Erythroblast (primary cell): ENCODE measurements around the gene TSC2.
A peak's percentile ranks its signal among the peaks of the same experiment; 100 is the strongest.
"Not testable (repeated sequence)": the region's sequence is repeated elsewhere in the genome, so short reads cannot be mapped to it uniquely, and the experiment has no call there.

Experiments used
- DNase-seq, 2 experiments: peaks; one replicate each; lab custom pipeline; 2025; lab: John Stamatoyannopoulos, UW
- POLR2A ChIP-seq: IDR thresholded peaks from 2 replicates; pipeline ENCODE4 v1.6.1; 2011; ENCODE audit warnings: mild to moderate bottlenecking, low read length

The TSC2 gene

DNA sequence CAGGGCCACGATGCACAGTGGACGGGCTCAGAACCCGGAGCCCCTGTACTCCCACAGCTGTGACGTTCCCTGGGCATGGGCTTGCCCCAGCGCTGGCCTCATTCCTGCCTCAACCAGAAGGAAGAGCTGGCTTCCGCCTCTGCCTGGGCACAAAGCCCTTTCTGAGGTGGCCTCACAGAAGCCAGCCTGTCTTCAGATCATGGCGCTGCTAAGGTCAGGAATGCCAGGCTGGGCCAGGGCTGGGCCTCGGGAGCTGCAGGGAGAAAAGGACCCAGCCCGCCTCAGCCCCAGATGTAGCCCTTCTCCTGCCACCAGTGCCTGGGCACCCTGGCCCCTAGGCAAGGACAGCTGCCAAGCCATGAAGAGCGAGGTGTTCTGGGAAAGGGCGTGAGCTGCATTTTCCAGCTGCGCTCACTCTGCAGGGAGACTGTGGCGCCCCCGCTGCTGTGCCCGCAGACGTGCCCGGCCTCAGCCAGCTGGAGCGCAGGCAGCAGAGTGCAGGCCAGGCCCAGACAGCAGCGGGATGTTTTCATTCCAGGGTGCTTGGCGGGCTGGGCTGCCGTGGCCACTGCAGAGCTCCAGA is 78.5 kb downstream of the TSC2 start:
- DNase-seq, result not testable (repeated sequence)

DNA sequence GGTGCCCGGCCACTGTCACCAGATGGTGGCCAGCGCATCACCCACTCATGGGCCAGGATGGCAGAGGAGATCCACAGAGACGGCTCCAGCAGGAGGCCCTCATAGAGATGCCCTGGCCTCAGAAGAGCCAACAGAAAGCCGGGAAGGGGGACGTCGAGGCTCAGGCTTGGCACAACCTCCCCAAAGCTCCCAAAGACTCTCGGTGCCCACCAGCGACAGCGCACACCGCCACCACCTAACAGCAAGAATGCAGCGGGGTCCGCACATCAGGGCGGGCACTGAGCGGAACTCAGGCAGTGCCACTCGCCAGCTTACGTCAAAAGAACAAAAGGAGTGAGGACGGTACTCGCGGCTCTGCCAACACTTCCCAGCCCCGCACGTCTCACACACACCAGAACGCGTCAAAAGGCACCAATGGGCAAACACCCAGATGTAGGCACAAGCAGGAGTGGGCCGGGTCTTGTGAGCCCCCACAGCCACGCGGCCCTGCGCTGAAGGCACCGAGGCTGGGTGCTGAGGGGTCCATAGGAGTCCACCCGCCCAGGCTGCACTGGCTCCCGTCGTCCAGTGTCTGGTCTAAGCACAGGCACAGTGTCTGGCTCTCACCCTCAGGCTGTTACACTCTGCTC is 79.3 kb downstream of the TSC2 start:
- not testable (repeated sequence) for DNase-seq

DNA sequence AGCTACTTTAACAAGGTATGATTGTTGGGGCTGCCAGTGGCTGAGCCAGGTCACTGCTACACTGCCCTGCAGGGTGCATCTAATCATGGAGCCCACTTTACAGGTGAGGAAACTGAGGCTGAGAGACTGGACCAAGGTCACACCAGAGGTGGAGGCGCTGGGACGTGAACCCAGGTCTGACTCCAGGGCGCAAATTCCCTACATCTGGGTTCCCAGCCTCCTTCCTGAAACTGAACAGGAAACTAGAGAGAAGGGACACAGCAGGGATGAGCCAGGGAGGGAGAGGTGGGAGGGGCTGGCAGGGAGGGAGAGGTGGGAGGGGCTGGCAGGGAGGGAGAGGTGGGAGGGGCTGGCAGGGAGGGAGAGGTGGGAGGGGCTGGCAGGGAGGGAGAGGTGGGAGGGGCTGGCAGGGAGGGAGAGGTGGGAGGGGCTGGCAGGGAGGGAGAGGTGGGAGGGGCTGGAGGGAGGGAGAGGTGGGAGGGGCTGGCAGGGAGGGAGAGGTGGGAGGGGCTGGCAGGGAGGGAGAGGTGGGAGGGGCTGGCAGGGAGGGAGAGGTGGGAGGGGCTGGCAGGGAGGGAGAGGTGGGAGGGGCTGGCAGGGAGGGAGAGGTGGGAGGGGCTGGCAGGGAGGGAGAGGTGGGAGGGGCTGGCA is 80.0 kb downstream of the TSC2 start:
- not testable (repeated sequence) for DNase-seq

DNA sequence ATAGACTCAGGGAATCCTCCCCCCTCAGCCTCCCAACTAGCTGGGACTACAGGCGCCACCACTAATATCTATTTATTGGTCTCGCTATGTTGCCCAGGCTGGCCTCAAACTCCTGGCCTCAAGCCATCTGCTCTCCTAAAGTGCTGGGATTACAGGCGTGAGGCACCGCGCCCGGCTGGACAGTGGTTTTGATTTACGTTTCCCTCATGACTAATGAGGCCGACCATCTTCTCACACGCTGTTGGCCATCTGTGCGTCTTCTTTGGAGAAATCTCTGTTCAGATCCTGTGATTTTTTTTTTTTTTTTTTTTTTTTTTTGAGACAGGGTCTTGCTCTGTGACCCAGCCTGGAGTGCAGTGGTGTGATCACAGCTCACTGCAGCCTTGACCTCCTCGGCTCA is 81.5 kb downstream of the TSC2 start:
- DNase-seq, result not testable (repeated sequence)

DNA sequence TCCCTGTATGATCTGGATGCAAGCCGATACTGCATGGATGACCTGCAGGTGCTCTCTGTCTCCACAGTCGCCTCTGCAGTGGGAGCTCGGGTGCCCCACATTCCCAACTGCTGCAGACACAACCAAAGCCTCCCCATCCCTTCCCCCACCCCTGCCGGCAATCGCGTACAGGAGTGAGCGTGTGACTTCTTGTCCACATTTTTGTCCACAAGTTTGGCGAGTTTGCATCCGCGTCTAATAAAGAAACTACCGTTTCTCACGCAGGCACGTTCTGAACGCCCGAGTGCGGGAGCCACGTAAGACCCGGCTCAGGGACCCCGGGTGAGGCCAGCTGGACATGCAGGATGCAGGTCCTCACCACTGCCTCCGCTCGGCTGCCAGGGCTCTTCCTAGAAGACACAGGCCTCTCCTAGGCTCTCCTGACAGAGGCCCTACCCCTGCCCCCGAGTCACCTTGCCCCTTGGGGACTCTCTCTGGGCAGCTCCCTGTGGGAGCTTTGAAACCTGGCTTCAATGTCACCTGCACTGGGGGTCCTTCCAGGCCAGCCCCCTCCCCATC is 82.2 kb downstream of the TSC2 start:
- DNase-seq, result not testable (repeated sequence)

DNA sequence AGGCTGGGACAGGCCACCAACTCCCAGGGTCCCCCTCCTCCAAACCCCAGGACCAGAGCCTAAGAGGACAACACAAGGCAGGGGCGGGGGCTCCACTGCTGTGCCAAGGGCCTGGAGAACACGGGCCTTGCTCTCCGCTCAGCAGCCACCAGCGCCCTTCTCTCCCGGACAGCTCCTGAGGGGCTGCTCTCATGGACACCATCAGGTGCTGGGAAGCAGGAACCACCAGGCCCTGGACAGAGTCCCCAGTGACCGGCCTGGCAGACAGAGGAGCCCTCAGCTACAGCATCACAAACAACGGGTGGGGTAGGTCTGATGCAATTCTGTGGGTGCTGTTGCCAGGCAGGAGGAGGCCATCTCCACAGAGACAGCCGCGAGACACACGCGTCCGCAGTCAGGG is 86.0 kb downstream of the TSC2 start:
- DNase-seq, result not testable (repeated sequence)

DNA sequence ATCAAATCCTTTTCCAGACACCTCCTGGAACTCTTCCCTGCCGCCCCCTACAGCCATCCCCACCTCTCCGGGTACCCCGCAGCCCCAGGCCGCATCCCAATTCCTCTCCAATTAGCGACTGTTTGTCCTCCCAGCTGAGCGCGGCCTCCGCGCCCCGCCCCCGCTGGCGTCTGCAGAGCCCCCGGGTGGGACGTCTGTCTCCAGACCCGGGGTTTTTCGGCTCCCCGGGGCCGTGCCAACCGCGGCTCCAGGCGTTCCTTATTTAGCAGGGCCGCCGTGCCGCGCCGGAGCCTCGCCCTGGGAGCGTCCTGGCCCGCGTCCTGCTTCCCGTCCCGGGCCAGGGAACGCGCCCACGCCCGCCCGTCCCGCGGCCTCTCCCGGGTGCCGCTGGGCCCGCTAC is 87.3 kb downstream of the TSC2 start:
- peak; percentile 40 to 46 for DNase-seq

DNA sequence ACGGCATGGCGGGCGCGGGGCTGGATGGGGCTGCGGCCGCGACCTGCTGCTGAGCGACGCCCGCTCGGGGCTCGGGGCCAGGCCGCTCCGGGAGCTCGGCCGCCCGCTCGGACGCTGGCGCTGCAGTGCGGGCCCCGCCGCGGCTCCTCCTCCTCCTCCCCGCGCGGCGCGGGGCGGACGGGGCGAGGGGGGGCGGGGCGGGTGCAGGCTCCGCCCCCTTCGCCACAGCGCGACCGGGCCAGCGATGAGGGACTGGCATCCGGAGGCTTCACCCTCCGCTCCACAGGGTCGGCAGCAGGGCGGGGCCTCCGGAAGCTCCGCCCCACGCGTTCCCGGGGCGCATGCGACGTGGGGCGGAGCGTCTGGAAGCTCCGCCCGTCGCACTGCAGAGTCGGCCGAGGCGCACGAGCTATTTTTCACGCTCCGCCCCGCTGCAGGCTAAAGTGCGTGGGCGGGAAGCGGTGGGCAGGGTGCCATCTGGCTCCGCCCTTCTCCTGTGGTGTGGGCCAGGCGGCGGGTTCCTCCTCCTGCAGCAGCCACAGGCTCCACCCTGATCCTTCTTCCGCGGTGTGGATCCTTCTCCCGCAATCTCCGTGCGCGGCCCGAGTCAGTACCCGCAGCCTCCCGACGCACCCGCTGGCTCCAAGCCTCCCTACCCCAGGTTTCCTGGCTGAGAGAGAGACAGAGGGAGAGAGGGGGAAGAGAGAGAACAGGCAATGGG is 88.1 kb downstream of the TSC2 start, which contains the start of gene PKD1:
Gene PKD1 (minus strand): TSS at position 129 of the 721 bp plus-strand sequence. CDS start 209 bp downstream, outside the sequence.
- peak; percentile 94 to 96 for DNase-seq
- peak; percentile 14 for TF ChIP-seq POLR2A
